ENCODE results near the gene CCDC178. TPM values are rescaled to one million over a fixed set of nuclear protein-coding genes. Genes with fewer than 3 reads are reported as not detected.

The CCDC178 gene
- total and polyA plus RNA-seq, 2 of the 4 experiments (the other 2 are of a cell fraction): not detected

- Histone ChIP-seq H3K4me3 (ENCODE audit: insufficient read depth, low read depth, low read length) (no peak overlapping the region), H2BK120ac (ENCODE audit: low read depth, low read length) (no peak overlapping the region), H3K27me3 (ENCODE audit: control insufficient read depth, insufficient read depth, low read length) (no peaks in the 10 kb centered on the region), H3K9me1 (ENCODE audit: insufficient read depth, low read length) (no peaks in the 10 kb centered on the region), H3K36me3 (ENCODE audit: control insufficient read depth, insufficient read depth, low read length) (no peaks in the 10 kb centered on the region), H3K14ac (replicated peaks; ENCODE audit: low read depth, low read length) (no peak overlapping the region), H3K4me1 (ENCODE audit: control insufficient read depth, insufficient read depth, low read length) (no peaks in the 10 kb centered on the region), H3K9me3 (ENCODE audit: control insufficient read depth, insufficient read depth, low read length) (no peaks in the 10 kb centered on the region), H4K91ac (ENCODE audit: insufficient read depth, low read depth, low read length) (no peak overlapping the region), H2BK15ac (ENCODE audit: low read depth, low read length) (no peak overlapping the region), H3K27ac (ENCODE audit: insufficient read depth, low read length) (no peak overlapping the region), H3K18ac (ENCODE audit: low read depth, low read length) (no peak overlapping the region), H4K5ac (ENCODE audit: low read depth, low read length) (no peak overlapping the region), H3K4ac (ENCODE audit: low read depth, low read length) (no peak overlapping the region), H3K23ac (ENCODE audit: low read depth, low read length) (no peak overlapping the region), H3K9ac (ENCODE audit: low read depth, low read length) (no peak overlapping the region), H2AK9ac (replicated peaks; ENCODE audit: low read depth, low read length, poor library complexity) (no peak overlapping the region), H4K20me1 (ENCODE audit: insufficient read depth, low read length) (no peaks in the 10 kb centered on the region), H2AFZ (replicated peaks; ENCODE audit: low read length, poor library complexity) (no peak overlapping the region), H4K8ac (ENCODE audit: low read depth in 2 of 2, low read length in 2 of 2) (no peak overlapping the region), H3K4me2 (ENCODE audit: low read depth, low read length) (no peak overlapping the region), H2BK20ac (ENCODE audit: low read depth, low read length) (no peak overlapping the region), H3K79me1 (ENCODE audit: low read depth in 1 of 2, low read length in 2 of 2) (no peaks in the 10 kb centered on the region), H2BK5ac (ENCODE audit: low read depth, low read length, poor library complexity, severe bottlenecking) (no peak overlapping the region), H3K56ac (ENCODE audit: extremely low read depth, insufficient read depth, low read length) (no peak overlapping the region), H2AK5ac (ENCODE audit: low read depth, low read length) (no peak overlapping the region)
- intact Hi-C loops (cut with micrococcal nuclease): no loop called here
- DNase-seq (no peak), ATAC-seq (ENCODE audit: low read depth) (no peak)
- in situ Hi-C loops (cut with MboI; ENCODE audit: low sequenced_read_pairs): no loop called here
- BruUV-seq (replicated peaks): no TSS peak
- dilution Hi-C loops (cut with HindIII; ENCODE audit: low sequenced_read_pairs, unreplicated experiment): no loop called here
- CTCF ChIA-PET: no interaction called here
- POLR2A ChIA-PET (ENCODE audit: unreplicated experiment): no interaction called here
- no peak for TF ChIP-seq FOS (IDR thresholded peaks at IDR 0.05; ENCODE audit: low read depth, low read length)
- no peak for TF ChIP-seq MAZ (IDR thresholded peaks at IDR 0.05; ENCODE audit: borderline replicate concordance, low read depth, low read length)
- TF ChIP-seq MXI1 (IDR thresholded peaks at IDR 0.05; ENCODE audit: borderline replicate concordance, low read depth, low read length): no peak
- TF ChIP-seq NFE2L2 (IDR thresholded peaks at IDR 0.05; ENCODE audit: low read depth, low read length): no peak
- TF ChIP-seq CEBPB (IDR thresholded peaks at IDR 0.05; ENCODE audit: low read depth, low read length): no peak
- TF ChIP-seq RCOR1 (IDR thresholded peaks at IDR 0.05; ENCODE audit: insufficient replicate concordance, low read length): no peak
- TF ChIP-seq CHD1 (IDR thresholded peaks at IDR 0.05; ENCODE audit: low read depth, low read length): no peak
- no peak for TF ChIP-seq CTCF (conservative IDR thresholded peaks at IDR 0.05; ENCODE audit: low read depth, low read length)
- TF ChIP-seq RAD21 (IDR thresholded peaks at IDR 0.05; ENCODE audit: low read length): no peak
- no peak for TF ChIP-seq MAFK (IDR thresholded peaks at IDR 0.05; ENCODE audit: low read depth, low read length)
- TF ChIP-seq BHLHE40 (IDR thresholded peaks at IDR 0.05; ENCODE audit: low read depth, low read length): no peak
- no peak for TF ChIP-seq ELK1 (IDR thresholded peaks at IDR 0.05; ENCODE audit: borderline replicate concordance, low read depth, low read length)
- TF ChIP-seq SMC3 (IDR thresholded peaks at IDR 0.05; ENCODE audit: low read depth, low read length): no peak
- TF ChIP-seq RFX5 (IDR thresholded peaks at IDR 0.05; ENCODE audit: low read depth, low read length): no peak
- no peak for TF ChIP-seq POLR2A (IDR thresholded peaks at IDR 0.05; ENCODE audit: low read depth, low read length)
- no peak for TF ChIP-seq USF2 (IDR thresholded peaks at IDR 0.05; ENCODE audit: low read depth, low read length)
- WGBS, 2 experiments (ENCODE audit: extremely low coverage in 2 of 2, insufficient read length in 1 of 2): no CpG with 5 or more reads among the region's 3 CpGs
Observed at GRCh38 chr18:33099626-33100025, 340.9 kb downstream of the CCDC178 start.
